H4 (cell line): ENCODE measurements around the gene BTBD19. TPM values are rescaled to one million over a fixed set of nuclear protein-coding genes. Genes with fewer than 3 reads are reported as not detected.
"Not testable (repeated sequence)": the region's sequence is repeated elsewhere in the genome, so short reads cannot be mapped to it uniquely, and the experiment has no call there.

Experiments
- DNase-seq: peaks from one replicate; pipeline ENCODE4 v3.0.0-alpha.2; 2015; ENCODE audit warnings: low spot score
- total RNA-seq: library from RNA; depleted of rRNA; stranded (reverse); fragments of >200 nt; shearing (Covaris generic); gene quantifications from 2 replicates; pipeline ENCODE4 v1.2.3, GENCODE V29; 2014; rRNA removed

The BTBD19 gene, protein sequence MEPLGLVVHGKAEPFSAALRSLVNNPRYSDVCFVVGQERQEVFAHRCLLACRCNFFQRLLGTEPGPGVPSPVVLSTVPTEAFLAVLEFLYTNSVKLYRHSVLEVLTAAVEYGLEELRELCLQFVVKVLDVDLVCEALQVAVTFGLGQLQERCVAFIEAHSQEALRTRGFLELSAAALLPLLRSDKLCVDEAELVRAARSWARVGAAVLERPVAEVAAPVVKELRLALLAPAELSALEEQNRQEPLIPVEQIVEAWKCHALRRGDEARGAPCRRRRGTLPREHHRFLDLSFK
- total RNA-seq: 2.5 and 2.6 TPM in 2 replicates

- DNase-seq: peak; percentile 91
These were observed at the start of gene BTBD19 for GRCh38 chr1:44808063-44808937. BTBD19 (plus strand) TSS chr1:44808523; CDS start chr1:44808821, 298 bp downstream.

GRCh38 chr1:44759077-44759476, 49.2 kb upstream of the BTBD19 start:
- no peak for DNase-seq

GRCh38 chr1:44760876-44761275, 47.4 kb upstream of the BTBD19 start:
- no peak for DNase-seq

DNA sequence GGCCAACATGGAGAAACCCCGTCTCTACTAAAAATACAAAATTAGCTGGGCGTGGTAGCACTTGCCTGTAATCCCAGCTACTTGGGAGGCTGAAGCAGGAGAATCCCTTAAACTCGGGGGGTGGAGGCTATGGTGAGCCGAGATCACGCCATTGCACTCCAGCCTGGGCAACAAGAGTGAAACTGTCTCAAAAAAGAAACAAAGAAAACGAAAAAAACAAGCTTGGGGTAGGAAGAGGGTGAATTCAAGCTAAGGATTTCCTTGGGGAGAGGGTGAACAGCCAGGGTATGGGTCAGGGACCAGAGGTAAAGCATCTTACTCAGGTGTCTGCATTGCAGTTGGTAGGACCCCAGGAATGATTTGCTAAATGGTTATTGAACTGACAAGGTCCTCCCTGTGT, 41.9 kb upstream of the BTBD19 start:
- not testable (repeated sequence) for DNase-seq

GRCh38 chr1:44775078-44775929, 33.0 kb upstream of the BTBD19 start, which contains the start of gene RPS8:
RPS8 (plus strand) TSS chr1:44775540; CDS start chr1:44775597, 57 bp downstream.
- DNase-seq: peak; percentile 96

DNA sequence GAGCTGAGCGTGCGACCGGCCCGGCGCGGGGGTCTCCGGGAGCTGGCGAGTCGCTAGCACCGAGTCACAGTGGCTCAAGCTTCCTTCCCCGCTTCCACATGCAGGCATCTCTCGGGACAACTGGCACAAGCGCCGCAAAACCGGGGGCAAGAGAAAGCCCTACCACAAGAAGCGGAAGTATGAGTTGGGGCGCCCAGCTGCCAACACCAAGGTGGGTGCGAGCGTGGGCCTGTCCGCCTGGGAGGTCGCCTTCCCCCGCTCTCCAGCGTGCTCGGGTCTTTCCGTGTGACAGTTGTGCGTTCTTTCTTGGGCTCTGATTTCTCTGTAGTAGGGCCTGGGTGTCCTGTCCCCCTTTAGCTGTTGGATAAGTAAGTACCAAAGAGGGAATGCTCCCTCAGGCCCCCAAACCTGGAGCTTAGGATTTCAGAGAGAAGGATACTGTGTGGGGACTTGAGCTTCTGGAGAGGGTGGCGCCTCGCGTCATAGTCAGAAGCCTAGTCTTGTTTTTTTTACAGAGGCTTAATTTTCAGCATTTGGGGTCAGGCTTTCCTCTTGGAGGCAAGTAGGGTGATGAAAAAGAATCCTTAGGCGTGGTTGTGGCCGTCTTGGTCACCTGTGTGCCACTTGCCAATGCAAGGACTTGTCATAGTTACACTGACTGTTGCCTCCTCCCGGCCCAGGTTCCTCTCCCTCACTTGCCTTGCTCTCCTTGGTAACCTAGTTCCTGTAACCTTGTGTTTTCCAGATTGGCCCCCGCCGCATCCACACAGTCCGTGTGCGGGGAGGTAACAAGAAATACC, 32.2 kb upstream of the BTBD19 start:
- no peak for DNase-seq

DNA sequence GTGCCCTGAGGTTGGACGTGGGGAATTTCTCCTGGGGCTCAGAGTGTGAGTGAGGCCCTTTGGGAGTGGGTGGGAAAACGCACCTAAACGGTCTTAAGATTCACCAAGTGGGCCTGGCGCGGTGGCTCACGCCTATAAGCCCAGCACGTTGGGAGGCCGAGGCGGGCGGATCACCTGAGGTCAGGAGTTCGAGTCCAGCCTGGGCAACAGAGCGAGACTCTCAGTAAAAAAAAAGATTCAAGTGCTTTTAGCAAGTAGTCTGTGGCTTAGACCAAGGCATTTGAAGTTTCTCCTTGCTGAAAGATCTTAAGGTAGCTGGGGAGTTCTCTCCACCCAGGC, 31.6 kb upstream of the BTBD19 start:
- DNase-seq: no peak

DNA sequence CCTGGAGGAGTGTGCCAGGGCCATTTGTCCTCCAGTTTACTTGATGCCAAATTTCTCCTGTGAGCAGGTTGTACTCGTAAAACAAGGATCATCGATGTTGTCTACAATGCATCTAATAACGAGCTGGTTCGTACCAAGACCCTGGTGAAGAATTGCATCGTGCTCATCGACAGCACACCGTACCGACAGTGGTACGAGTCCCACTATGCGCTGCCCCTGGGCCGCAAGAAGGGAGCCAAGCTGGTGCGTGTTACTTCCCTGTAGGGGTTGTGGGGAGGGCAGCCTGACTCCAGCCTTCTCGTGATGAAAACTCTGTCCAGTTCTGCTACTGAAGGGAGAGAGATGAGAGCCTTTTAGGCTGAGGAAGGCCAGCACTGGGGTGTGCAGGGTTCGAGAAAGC, 30.8 kb upstream of the BTBD19 start:
- DNase-seq: no peak

DNA sequence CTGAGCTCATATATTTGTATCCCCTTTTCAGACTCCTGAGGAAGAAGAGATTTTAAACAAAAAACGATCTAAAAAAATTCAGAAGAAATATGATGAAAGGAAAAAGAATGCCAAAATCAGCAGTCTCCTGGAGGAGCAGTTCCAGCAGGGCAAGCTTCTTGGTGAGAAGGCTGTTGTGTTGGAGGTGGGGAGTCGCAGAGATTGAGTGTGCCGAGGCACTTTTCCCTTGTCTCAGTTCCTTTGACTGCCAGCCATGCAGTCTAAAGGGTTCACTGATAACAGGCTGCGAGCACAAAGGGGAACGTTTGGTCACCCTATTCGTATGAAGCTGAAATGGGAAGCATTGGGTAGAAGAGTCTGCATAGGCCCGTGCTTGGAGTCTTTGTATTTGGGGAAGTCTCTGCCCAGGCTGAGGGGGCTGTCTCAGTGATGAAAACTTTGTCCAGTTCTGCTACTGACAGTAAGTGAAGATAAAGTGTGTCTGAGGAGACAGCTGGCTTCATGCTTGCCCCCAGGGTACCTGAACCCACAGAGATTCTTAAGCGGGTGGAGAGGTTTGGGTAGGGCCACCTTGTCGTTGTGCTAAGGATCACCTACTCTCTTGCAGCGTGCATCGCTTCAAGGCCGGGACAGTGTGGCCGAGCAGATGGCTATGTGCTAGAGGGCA, 30.2 kb upstream of the BTBD19 start:
- DNase-seq: no peak

- no peak for DNase-seq
These were observed 29.4 kb upstream of the BTBD19 start for GRCh38 chr1:44778705-44779576.

DNA sequence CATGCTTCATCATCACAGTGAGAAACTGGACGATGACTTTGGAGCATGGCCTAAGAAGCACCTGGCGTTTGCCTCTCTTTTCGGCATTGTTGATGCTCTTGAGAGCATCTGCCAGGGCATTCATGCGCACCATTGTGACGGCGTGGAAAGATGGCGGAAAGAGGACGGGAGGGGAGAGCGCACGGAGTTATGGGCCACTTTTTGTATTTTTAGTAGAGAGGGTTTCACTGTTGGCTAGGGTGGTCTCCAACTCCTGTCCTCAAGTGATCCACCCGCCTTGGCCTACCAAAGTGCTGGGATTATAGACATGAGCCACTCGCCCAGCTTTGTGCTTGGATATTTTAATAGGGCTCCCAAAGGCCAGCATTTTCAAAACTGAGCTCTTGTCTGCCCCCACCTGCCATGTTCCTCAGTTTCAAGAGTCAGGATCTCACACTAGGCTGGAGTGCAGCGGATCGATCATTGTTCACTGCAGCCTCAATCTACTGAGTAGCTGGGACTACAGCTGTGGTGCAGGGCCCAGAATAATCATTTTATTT, 27.7 kb upstream of the BTBD19 start:
- no peak for DNase-seq

DNA sequence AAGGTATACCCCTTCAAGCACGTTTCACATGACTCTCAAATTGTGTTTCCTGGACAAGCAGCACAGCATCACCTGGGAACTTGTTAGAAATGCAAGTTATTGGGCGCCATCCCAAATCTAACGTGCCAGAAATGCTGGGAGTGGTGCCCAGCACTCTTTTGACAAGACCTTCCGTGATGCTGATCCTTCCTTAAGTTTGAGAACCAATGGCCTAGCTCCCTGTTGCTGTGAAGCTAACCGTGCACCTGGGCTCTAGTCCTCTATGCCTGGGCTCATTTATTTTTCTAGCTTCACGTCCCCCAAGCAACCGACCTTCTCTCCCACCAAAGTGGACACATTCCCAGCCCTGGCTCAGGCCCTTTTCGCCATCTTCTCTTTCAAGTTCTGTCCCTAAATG, 24.6 kb upstream of the BTBD19 start:
- DNase-seq: no peak

DNA sequence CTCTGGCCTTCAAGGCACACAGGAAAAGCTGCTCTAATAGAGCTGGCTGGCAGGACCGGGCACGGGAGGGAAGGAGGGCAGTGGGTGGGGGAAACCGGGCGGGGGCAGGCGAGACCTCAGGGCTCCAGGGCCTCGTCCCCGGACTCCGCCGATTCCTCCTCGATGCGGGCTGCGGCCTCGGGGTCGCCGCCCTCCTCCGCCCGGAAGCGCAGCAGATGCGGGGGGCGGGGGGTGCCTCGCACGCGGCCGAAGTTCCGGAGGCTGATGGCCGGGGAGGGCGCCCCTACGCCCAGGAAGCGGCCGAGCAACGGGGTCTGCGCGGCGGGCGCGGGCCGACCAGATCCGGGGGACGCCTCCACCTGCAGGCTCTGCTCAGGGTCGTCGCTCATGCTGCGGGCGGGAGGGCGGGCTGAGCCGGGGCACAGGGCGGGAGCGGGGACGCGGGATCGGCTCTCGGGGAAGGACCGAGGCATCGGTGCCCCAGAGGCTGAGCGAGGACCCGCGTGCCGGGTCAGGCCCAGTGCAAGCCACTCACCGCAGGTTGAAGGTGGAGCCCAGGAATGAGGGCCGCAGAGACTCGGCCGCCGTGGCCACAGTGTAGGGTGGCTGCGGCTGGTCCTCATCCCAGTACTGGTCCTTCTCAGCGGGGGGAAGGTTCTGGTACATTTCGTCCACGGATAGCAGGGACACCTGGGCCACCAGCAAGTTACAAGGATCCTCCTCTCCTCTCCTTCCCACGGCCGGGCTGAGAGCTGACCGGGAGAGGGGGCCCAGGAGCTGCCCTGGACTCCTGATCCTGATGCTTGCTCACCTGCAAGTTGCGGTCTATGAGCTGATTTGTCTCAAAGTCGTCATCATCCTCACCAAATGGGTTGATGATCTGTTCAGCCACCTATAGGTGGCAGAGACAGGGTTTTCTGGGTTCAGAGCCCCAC, 24.0 kb upstream of the BTBD19 start:
- no peak for DNase-seq

DNA sequence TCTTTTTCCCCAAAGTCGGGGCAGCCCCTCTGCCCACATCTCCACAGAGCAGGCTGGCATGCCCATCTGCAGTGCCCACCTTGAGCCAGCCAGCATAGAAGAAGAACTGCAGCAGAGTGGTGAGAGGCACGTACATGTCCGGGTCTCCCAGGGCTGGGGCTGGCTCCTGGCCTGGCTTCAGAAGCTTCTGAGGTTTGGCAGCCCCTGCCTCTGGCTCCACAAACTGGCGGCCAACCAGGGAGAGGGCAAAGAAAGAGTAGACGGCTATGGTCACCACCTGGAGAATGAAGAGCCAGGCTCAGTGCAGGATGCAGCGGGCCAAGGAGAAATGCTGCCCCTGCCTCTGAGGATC, 23.3 kb upstream of the BTBD19 start:
- DNase-seq: no peak

DNA sequence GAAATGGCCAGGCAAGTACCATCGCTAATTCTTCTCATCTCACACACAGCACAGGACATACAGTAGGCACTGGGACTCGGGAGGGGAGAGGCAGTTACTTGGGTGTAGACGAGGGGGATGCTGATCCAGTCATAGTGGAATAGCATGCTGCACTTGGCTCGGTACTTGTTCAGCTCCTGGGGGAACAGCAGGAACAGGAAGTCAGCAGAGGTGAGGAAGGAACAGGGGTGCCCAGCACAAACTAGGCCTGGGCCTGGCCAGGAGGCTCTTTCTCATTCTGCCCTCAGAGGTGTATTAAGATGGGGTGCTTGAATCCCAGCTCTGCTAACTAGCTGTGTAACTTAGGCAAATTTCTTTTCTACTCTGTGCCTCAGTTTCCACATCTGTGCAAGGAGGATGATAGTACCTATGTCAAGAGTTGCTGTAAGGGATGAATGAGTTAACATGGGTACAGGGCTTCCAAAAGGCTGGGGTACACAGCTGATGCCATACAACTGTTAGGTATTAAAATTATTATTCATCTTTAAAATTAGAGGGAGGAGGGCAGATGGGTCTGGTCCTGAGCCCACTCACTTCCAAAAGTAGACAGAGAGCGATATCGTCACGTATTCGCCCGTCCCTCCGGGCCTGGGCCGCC, 22.7 kb upstream of the BTBD19 start:
- no peak for DNase-seq

GRCh38 chr1:44786138-44786840, 22.0 kb upstream of the BTBD19 start:
- no peak for DNase-seq

- DNase-seq: no peak
These were observed 21.4 kb upstream of the BTBD19 start for GRCh38 chr1:44786841-44787426.
